Glomerular visceral epithelial cell (primary cell): Measurements from ENCODE around the gene ZNF26.

Experiments
- DNase-seq: peaks from one replicate; pipeline ENCODE4 v3.0.0-alpha.2; 2016; ENCODE audit errors: extremely low spot score

Gene ZNF26

GRCh38 chr12:133061954-133062353 is 75.8 kb downstream of the ZNF26 start:
- DNase-seq, result no peak

GRCh38 chr12:133063556-133063955 is 77.4 kb downstream of the ZNF26 start:
- no peak for DNase-seq

GRCh38 chr12:133073836-133074235 is 87.7 kb downstream of the ZNF26 start:
- no peak for DNase-seq
